ENCODE data around the gene CDC20B. TPM values are rescaled to one million over a fixed set of nuclear protein-coding genes. Genes with fewer than 3 reads are reported as not detected.

The CDC20B gene
- total RNA-seq, 4 donors from 2014 or later = not detected

- H3K4me1 ChIP-seq = peaks cover 0 to 4% of the 10 kb centered on the region in 2 donors
- ATAC-seq = no peak
- in situ Hi-C loops (cut with MboI; ENCODE audit: low sequenced_read_pairs in 4 of 4) (loop anchor here in 1 of 4 donors (10.0 kb wide), 1 partner anchor 241 kb away; no protein-coding TSS in a partner anchor), intact Hi-C loops (cut with DNase I; ENCODE audit: low total_unique reads) (loop anchor here (2.0 to 10.0 kb wide), 2 partner anchors 241 to 629 kb away; partner anchors contain the start of gene SNX18)
- H3K36me3 ChIP-seq = no peaks in the 10 kb centered on the region
- H3K4me3 ChIP-seq = no peak overlapping the region
- TF ChIP-seq CTCF (IDR thresholded peaks at IDR 0.05 in 4 of 5, conservative IDR thresholded peaks at IDR 0.05 in 1 of 5) (no peak), POLR2A (IDR thresholded peaks at IDR 0.05) (no peak)
- no peak overlapping the region for H3K27ac ChIP-seq
- DNase-seq = no peak
- peaks cover 0 to 3% (median 0%) of the 10 kb centered on the region in 3 donors for H3K27me3 ChIP-seq
- no peaks in the 10 kb centered on the region for H3K9me3 ChIP-seq
These were observed 26.9 kb downstream of the CDC20B start for GRCh38 chr5:55146080-55146479.

GRCh38 chr5:55143624-55144023 is 29.4 kb downstream of the CDC20B start:
- in situ Hi-C loops (cut with MboI; ENCODE audit: low sequenced_read_pairs in 4 of 4) = loop anchor here in 2 of 4 donors (5.0 to 10.0 kb wide), 2 partner anchors 236 to 239 kb away; no protein-coding TSS in a partner anchor
- no peak for DNase-seq
- H3K27me3 ChIP-seq = peaks cover 0 to 3% (median 0%) of the 10 kb centered on the region in 3 donors

GRCh38 chr5:55141945-55142690 is 30.9 kb downstream of the CDC20B start:
- TF ChIP-seq POLR2A (IDR thresholded peaks at IDR 0.05) (no peak), CTCF (IDR thresholded peaks at IDR 0.05 in 4 of 5, conservative IDR thresholded peaks at IDR 0.05 in 1 of 5) (no peak)
- Histone ChIP-seq H3K4me3 (no peak overlapping the region), H3K27me3 (peaks cover 0 to 3% (median 0%) of the 10 kb centered on the region in 3 donors), H3K27ac (no peak overlapping the region), H3K4me1 (peaks cover 0 to 4% of the 10 kb centered on the region in 2 donors), H3K9me3 (no peaks in the 10 kb centered on the region), H3K36me3 (no peaks in the 10 kb centered on the region)
- intact Hi-C loops (cut with DNase I; ENCODE audit: low total_unique reads) = loop anchor here (10.0 kb wide), 1 partner anchor 237 kb away; no protein-coding TSS in a partner anchor
- in situ Hi-C loops (cut with MboI; ENCODE audit: low sequenced_read_pairs in 4 of 4) = loop anchor here in 2 of 4 donors (5.0 to 10.0 kb wide), 2 partner anchors 235 to 237 kb away; no protein-coding TSS in a partner anchor
- no peak for ATAC-seq
- no peak for DNase-seq

More at GRCh38 chr5:55143624-55144023, 29.4 kb downstream of the CDC20B start:
- intact Hi-C loops (cut with DNase I; ENCODE audit: low total_unique reads) = loop anchor here (10.0 kb wide), 1 partner anchor 239 kb away; no protein-coding TSS in a partner anchor
- no peak for ATAC-seq
- Histone ChIP-seq H3K9me3 (no peaks in the 10 kb centered on the region), H3K4me1 (peaks cover 0 to 4% of the 10 kb centered on the region in 2 donors), H3K36me3 (no peaks in the 10 kb centered on the region), H3K27ac (no peak overlapping the region), H3K4me3 (no peak overlapping the region)
- TF ChIP-seq CTCF (IDR thresholded peaks at IDR 0.05 in 4 of 5, conservative IDR thresholded peaks at IDR 0.05 in 1 of 5) = no peak
- no peak for TF ChIP-seq POLR2A (IDR thresholded peaks at IDR 0.05)

- TF ChIP-seq POLR2A (IDR thresholded peaks at IDR 0.05) = no peak
- no peak for TF ChIP-seq CTCF (IDR thresholded peaks at IDR 0.05 in 4 of 5, conservative IDR thresholded peaks at IDR 0.05 in 1 of 5)
- no peak for DNase-seq
- in situ Hi-C loops (cut with MboI; ENCODE audit: low sequenced_read_pairs in 4 of 4) = loop anchor here in 2 of 4 donors (5.0 to 10.0 kb wide), 2 partner anchors 234 to 236 kb away; no protein-coding TSS in a partner anchor
- no peaks in the 10 kb centered on the region for H3K36me3 ChIP-seq
- no peak overlapping the region for H3K27ac ChIP-seq
- intact Hi-C loops (cut with DNase I; ENCODE audit: low total_unique reads) = loop anchor here (10.0 kb wide), 1 partner anchor 236 kb away; no protein-coding TSS in a partner anchor
- H3K27me3 ChIP-seq = peaks cover 0 to 1% (median 0%) of the 10 kb centered on the region in 3 donors
- H3K4me1 ChIP-seq = no peaks in the 10 kb centered on the region
- H3K4me3 ChIP-seq = no peak overlapping the region
- ATAC-seq = no peak
- H3K9me3 ChIP-seq = no peaks in the 10 kb centered on the region
These were observed 31.9 kb downstream of the CDC20B start for GRCh38 chr5:55140908-55141665.

Data from gastrocnemius medialis (tissue), 4 donors.